IMR-90 (cell line): Measurements from ENCODE around the gene POLR1C. TPM values are rescaled to one million over a fixed set of nuclear protein-coding genes. Genes with fewer than 3 reads are reported as not detected.

ENCODE experiments used
- ATAC-seq: fragments of 200-7000 bp; cut with Tn5 transposase; 2 replicates; pipeline ENCODE4 v1.9.1; 2020; ENCODE audit warnings: low read depth, mild to moderate bottlenecking, moderate library complexity
- BruUV-seq: library from RNA; stranded (reverse); fragments of 400-500 nt; replicated peaks from 2 replicates; lab custom pipeline; 2021; lab: Mats Ljungman, UMichigan
- CTCF ChIA-PET: fragments of 300-600 bp; formaldehyde crosslinking; extraction: SDS; loops from one replicate; lab custom pipeline; 2021; ENCODE audit warnings: antibody characterized with exemption; lab: Yijun Ruan, JAX
- POLR2A ChIA-PET: fragments of 300-600 bp; sonication (Branson Sonifier 250); formaldehyde crosslinking; loops from one replicate; lab custom pipeline; 2022; ENCODE audit warnings: antibody characterized with exemption; ENCODE audit not compliant: unreplicated experiment; lab: Charles Lee
- DNase-seq: peaks from one replicate; pipeline ENCODE4 v3.0.0; 2013
- H2AFZ ChIP-seq: replicated peaks from 2 replicates; pipeline ENCODE3; 2013; ENCODE audit warnings: low read length, mild to moderate bottlenecking; ENCODE audit not compliant: poor library complexity
- H2AK5ac ChIP-seq: 2 replicates; pipeline ENCODE4 v1.6.1; 2013; ENCODE audit warnings: low read depth, low read length, inconsistent platforms
- H2AK9ac ChIP-seq: replicated peaks from 2 replicates; pipeline ENCODE3; 2013; ENCODE audit warnings: mild to moderate bottlenecking, low read depth, low read length, moderate library complexity; ENCODE audit not compliant: poor library complexity
- H2BK120ac ChIP-seq: 2 replicates; pipeline ENCODE4 v1.6.1; 2013; ENCODE audit warnings: low read depth, low read length, inconsistent platforms
- H2BK15ac ChIP-seq: 3 replicates; pipeline ENCODE4 v1.6.1; 2013; ENCODE audit warnings: low read depth, low read length, inconsistent platforms
- H2BK20ac ChIP-seq: 2 replicates; pipeline ENCODE4 v1.6.1; 2013; ENCODE audit warnings: low read depth, mild to moderate bottlenecking, inconsistent platforms, low read length, moderate library complexity
- H2BK5ac ChIP-seq: 2 replicates; pipeline ENCODE4 v1.6.1; 2013; ENCODE audit warnings: mild to moderate bottlenecking, low read depth, low read length, inconsistent platforms; ENCODE audit not compliant: poor library complexity, severe bottlenecking
- H3K14ac ChIP-seq: replicated peaks from 2 replicates; pipeline ENCODE4 v1.6.1; 2013; ENCODE audit warnings: low read depth, low read length, inconsistent platforms
- H3K18ac ChIP-seq: 2 replicates; pipeline ENCODE4 v1.6.1; 2013; ENCODE audit warnings: low read depth, low read length, control low read depth
- H3K23ac ChIP-seq: 2 replicates; pipeline ENCODE4 v1.6.1; 2013; ENCODE audit warnings: low read depth, low read length, inconsistent platforms
- H3K27ac ChIP-seq: 2 replicates; pipeline ENCODE4 v1.5.1; 2013; ENCODE audit warnings: mild to moderate bottlenecking, control low read depth, low read length; ENCODE audit not compliant: insufficient read depth
- H3K27me3 ChIP-seq: 2 replicates; pipeline ENCODE4 v1.6.1; 2013; ENCODE audit warnings: low read length; ENCODE audit not compliant: control insufficient read depth, insufficient read depth
- H3K36me3 ChIP-seq: 2 replicates; pipeline ENCODE4 v1.6.1; 2013; ENCODE audit warnings: low read length, mixed read lengths; ENCODE audit not compliant: control insufficient read depth, insufficient read depth
- H3K4ac ChIP-seq: 2 replicates; pipeline ENCODE4 v1.6.1; 2013; ENCODE audit warnings: low read depth, low read length, inconsistent platforms
- H3K4me1 ChIP-seq: 2 replicates; pipeline ENCODE4 v1.6.1; 2013; ENCODE audit warnings: low read length, mixed read lengths; ENCODE audit not compliant: control insufficient read depth, insufficient read depth
- H3K4me2 ChIP-seq: 2 replicates; pipeline ENCODE4 v1.6.1; 2013; ENCODE audit warnings: low read depth, mild to moderate bottlenecking, control low read depth, low read length, moderate library complexity
- H3K4me3 ChIP-seq: 2 replicates; pipeline ENCODE4 v1.5.1; 2013; ENCODE audit warnings: low read depth, mild to moderate bottlenecking, control low read depth, low read length, moderate library complexity; ENCODE audit not compliant: insufficient read depth
- H3K56ac ChIP-seq: 2 replicates; pipeline ENCODE4 v1.6.1; 2013; ENCODE audit warnings: low read length, inconsistent platforms; ENCODE audit not compliant: insufficient read depth; ENCODE audit errors: extremely low read depth
- H3K79me1 ChIP-seq, 2 experiments: 2 replicates each; pipeline ENCODE4 v1.6.1; 2013; ENCODE audit warnings: low read length in 2 of 2, inconsistent platforms in 1 of 2, low read depth in 1 of 2
- H3K9ac ChIP-seq: 2 replicates; pipeline ENCODE4 v1.6.1; 2013; ENCODE audit warnings: low read depth, low read length, control low read depth
- H3K9me1 ChIP-seq: 2 replicates; pipeline ENCODE4 v1.6.1; 2013; ENCODE audit warnings: low read length, inconsistent platforms; ENCODE audit not compliant: insufficient read depth
- H3K9me3 ChIP-seq: 2 replicates; pipeline ENCODE4 v1.6.1; 2013; ENCODE audit warnings: low read length; ENCODE audit not compliant: control insufficient read depth, insufficient read depth
- H4K20me1 ChIP-seq: 2 replicates; pipeline ENCODE4 v1.6.1; 2013; ENCODE audit warnings: low read length, inconsistent platforms; ENCODE audit not compliant: insufficient read depth
- H4K5ac ChIP-seq: 2 replicates; pipeline ENCODE4 v1.6.1; 2013; ENCODE audit warnings: mild to moderate bottlenecking, low read depth, low read length, control low read depth
- H4K8ac ChIP-seq, 2 experiments: 2 replicates each; pipeline ENCODE4 v1.6.1; 2013; ENCODE audit warnings: low read depth in 2 of 2, low read length in 2 of 2, control low read depth in 1 of 2, inconsistent platforms in 1 of 2
- H4K91ac ChIP-seq: 2 replicates; pipeline ENCODE4 v1.6.1; 2013; ENCODE audit warnings: low read depth, low read length, inconsistent platforms; ENCODE audit not compliant: insufficient read depth
- BHLHE40 ChIP-seq: fragments of 150-350 bp; IDR thresholded peaks from 2 replicates; pipeline ENCODE4 v1.6.1; 2016; ENCODE audit warnings: mild to moderate bottlenecking, low read depth, low read length
- CEBPB ChIP-seq: IDR thresholded peaks from 2 replicates; pipeline ENCODE4 v1.6.1; 2012; ENCODE audit warnings: low read depth, low read length, improper control_type of control experiment
- CHD1 ChIP-seq: IDR thresholded peaks from 2 replicates; pipeline ENCODE4 v1.6.1; 2012; ENCODE audit warnings: low read depth, low read length, improper control_type of control experiment
- CTCF ChIP-seq: conservative IDR thresholded peaks from 2 replicates; pipeline ENCODE4 v1.5.1; 2012; ENCODE audit warnings: mild to moderate bottlenecking, low read depth, low read length, improper control_type of control experiment
- ELK1 ChIP-seq: fragments of 150-350 bp; IDR thresholded peaks from 2 replicates; pipeline ENCODE4 v1.6.1; 2016; ENCODE audit warnings: low read depth, mild to moderate bottlenecking, low read length, moderate library complexity, borderline replicate concordance
- FOS ChIP-seq: fragments of 150-350 bp; IDR thresholded peaks from 2 replicates; pipeline ENCODE4 v1.6.1; 2016; ENCODE audit warnings: low read depth, low read length
- MAFK ChIP-seq: IDR thresholded peaks from 2 replicates; pipeline ENCODE4 v1.6.1; 2012; ENCODE audit warnings: low read depth, low read length, improper control_type of control experiment
- MXI1 ChIP-seq: IDR thresholded peaks from 2 replicates; pipeline ENCODE4 v1.6.1; 2012; ENCODE audit warnings: low read depth, mild to moderate bottlenecking, low read length, moderate library complexity, borderline replicate concordance
- NFE2L2 ChIP-seq: fragments of 150-350 bp; IDR thresholded peaks from 2 replicates; pipeline ENCODE4 v1.6.1; 2016; ENCODE audit warnings: low read depth, mild to moderate bottlenecking, low read length
- POLR2A ChIP-seq: IDR thresholded peaks from 2 replicates; pipeline ENCODE4 v1.6.1; 2012; ENCODE audit warnings: mild to moderate bottlenecking, low read depth, low read length
- RAD21 ChIP-seq: IDR thresholded peaks from 2 replicates; pipeline ENCODE4 v1.6.1; 2012; ENCODE audit warnings: low read length, improper control_type of control experiment
- RCOR1 ChIP-seq: IDR thresholded peaks from 2 replicates; pipeline ENCODE4 v1.6.1; 2012; ENCODE audit warnings: mild to moderate bottlenecking, low read length, improper control_type of control experiment; ENCODE audit not compliant: insufficient replicate concordance
- RFX5 ChIP-seq: IDR thresholded peaks from 2 replicates; pipeline ENCODE4 v1.8.0; 2012; ENCODE audit warnings: low read depth, mild to moderate bottlenecking, low read length, moderate library complexity
- SMC3 ChIP-seq: fragments of 150-350 bp; IDR thresholded peaks from 2 replicates; pipeline ENCODE4 v1.6.1; 2016; ENCODE audit warnings: low read depth, mild to moderate bottlenecking, antibody characterized with exemption, low read length, moderate library complexity
- USF2 ChIP-seq: fragments of 150-350 bp; IDR thresholded peaks from 2 replicates; pipeline ENCODE4 v1.6.1; 2017; ENCODE audit warnings: mild to moderate bottlenecking, antibody characterized with exemption, low read length, low read depth
- WGBS, 2 experiments: methylation state at CpG; one replicate each; pipeline versions ENCODE4 v1.1.5 to v1.1.7; 2013; ENCODE audit warnings: missing lambda C conversion rate in 2 of 2; ENCODE audit not compliant: insufficient read length in 1 of 2; ENCODE audit errors: extremely low coverage in 2 of 2; 5-methylcytosine and 5-hydroxymethylcytosine counted together
- dilution Hi-C: fragments of 300-500 bp; cut with HindIII; formaldehyde crosslinking; loops from one replicate; pipeline ENCODE4 v1.14.3; 2018; ENCODE audit warnings: low sequenced_read_pairs; ENCODE audit not compliant: unreplicated experiment
- in situ Hi-C: fragments of 300-500 bp; cut with MboI; formaldehyde crosslinking; loops from 3 replicates; pipeline ENCODE4 v1.14.3; 2019; ENCODE audit warnings: low sequenced_read_pairs, inconsistent platforms, mixed read lengths
- intact Hi-C: fragments of 100-400 bp; cut with micrococcal nuclease; formaldehyde crosslinking; loops from 2 replicates; pipeline ENCODE4 v1.10.0; 2022
- polyA plus RNA-seq, 3 experiments: library from polyadenylated mRNA; depleted of rRNA; stranded (reverse); fragments of >200 nt; gene quantifications; 2 replicates each; pipeline ENCODE4 v1.2.3, GENCODE V29; 2012; ENCODE audit warnings: low replicate concordance in 1 of 3
- total RNA-seq: library from RNA; depleted of rRNA; stranded (reverse); fragments of >200 nt; gene quantifications from 2 replicates; pipeline ENCODE4 v1.2.3, GENCODE V29; 2012

POLR1C gene
- total and polyA plus RNA-seq, 2 of the 4 experiments (the other 2 are of a cell fraction), result 46.1 to 72.6 TPM

GRCh38 chr6:43504756-43505593, 11.9 kb upstream of the POLR1C start:
- Histone ChIP-seq H3K14ac (no peak overlapping the region), H3K4me3 (no peak overlapping the region), H4K5ac (no peak overlapping the region), H3K4me2 (no peak overlapping the region), H4K91ac (no peak overlapping the region), H4K8ac (no peak overlapping the region), H2AK5ac (no peak overlapping the region; the same call in 1 of the 2 replicates), H3K27ac (no peak overlapping the region), H3K9me1 (no peaks in the 10 kb centered on the region), H3K23ac (no peak overlapping the region), H2BK20ac (no peak overlapping the region), H2BK5ac (no peak overlapping the region), H3K27me3 (no peaks in the 10 kb centered on the region), H2AK9ac (no peak overlapping the region), H3K36me3 (peaks cover 49% of the 10 kb centered on the region), H4K20me1 (0 out of 2 replicates have a peak, but pooled peaks cover 3% of the 10 kb centered on the region), H2BK120ac (no peak overlapping the region), H3K56ac (no peak overlapping the region), H2BK15ac (no peak overlapping the region), H3K4ac (no peak overlapping the region), H3K9me3 (no peaks in the 10 kb centered on the region), H3K18ac (no peak overlapping the region), H3K4me1 (no peaks in the 10 kb centered on the region; the same call in 1 of the 2 replicates), H3K9ac (no peak overlapping the region), H3K79me1 (0 out of 4 replicates have a peak, but pooled peaks cover 0 to 5% of the 10 kb centered on the region in 2 experiments), H2AFZ (no peak overlapping the region)
- ChIA-PET CTCF (no interaction called here), POLR2A (no interaction called here)
- intact Hi-C loops (no loop called here), in situ Hi-C loops (no loop called here), dilution Hi-C loops (no loop called here)
- 96% methylated on average over 9 of the region's 26 CpGs; no CpG with 5 or more reads in 1 of the 2 experiments for WGBS, 2 experiments
- DNase-seq (no peak), ATAC-seq (no peak)
- TSS peak; percentile 80 for BruUV-seq
- TF ChIP-seq MAFK (no peak), CTCF (no peak), MXI1 (no peak), RCOR1 (no peak), SMC3 (no peak), CHD1 (no peak), RAD21 (no peak), BHLHE40 (no peak), ELK1 (no peak), POLR2A (no peak), RFX5 (no peak), NFE2L2 (no peak), FOS (no peak), CEBPB (no peak), USF2 (no peak)
